ENCODE data around the gene HDAC11.

DNA sequence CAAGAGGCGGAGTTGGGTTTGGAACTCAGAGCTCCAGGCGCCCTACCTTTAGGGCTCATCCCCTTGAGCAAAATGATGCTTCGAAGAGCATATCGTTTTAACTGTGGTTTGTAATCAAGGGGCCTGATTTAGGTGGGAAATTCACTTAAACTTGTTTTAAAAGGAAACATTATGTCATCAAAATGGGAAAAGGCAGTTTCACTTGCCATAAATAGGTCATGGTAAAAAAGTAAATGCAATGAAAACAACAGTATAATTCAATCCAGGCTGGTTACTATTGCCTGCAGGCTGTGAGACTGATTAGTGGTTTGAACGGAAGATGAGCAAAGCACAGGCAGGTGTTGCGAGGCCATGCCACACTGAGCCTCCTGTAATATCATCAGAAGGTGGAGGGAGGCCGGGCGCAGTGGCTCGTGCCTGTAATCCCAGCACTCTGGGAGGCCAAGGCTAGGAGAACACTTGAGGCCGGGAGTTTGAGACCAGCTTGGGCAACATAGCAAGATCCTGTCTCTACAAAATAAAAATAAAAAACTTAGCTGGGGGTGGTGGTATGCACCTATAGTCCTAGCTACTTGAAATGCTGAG is 2.1 kb downstream of the HDAC11 start:
- TF ChIP-seq, protein P1, sequence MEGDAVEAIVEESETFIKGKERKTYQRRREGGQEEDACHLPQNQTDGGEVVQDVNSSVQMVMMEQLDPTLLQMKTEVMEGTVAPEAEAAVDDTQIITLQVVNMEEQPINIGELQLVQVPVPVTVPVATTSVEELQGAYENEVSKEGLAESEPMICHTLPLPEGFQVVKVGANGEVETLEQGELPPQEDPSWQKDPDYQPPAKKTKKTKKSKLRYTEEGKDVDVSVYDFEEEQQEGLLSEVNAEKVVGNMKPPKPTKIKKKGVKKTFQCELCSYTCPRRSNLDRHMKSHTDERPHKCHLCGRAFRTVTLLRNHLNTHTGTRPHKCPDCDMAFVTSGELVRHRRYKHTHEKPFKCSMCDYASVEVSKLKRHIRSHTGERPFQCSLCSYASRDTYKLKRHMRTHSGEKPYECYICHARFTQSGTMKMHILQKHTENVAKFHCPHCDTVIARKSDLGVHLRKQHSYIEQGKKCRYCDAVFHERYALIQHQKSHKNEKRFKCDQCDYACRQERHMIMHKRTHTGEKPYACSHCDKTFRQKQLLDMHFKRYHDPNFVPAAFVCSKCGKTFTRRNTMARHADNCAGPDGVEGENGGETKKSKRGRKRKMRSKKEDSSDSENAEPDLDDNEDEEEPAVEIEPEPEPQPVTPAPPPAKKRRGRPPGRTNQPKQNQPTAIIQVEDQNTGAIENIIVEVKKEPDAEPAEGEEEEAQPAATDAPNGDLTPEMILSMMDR (IDR thresholded peaks at IDR 0.05), result no peak
- TF ChIP-seq POLR2AphosphoS5 (IDR thresholded peaks at IDR 0.05) (no peak), POLR2A (IDR thresholded peaks at IDR 0.05; ENCODE audit: low read depth) (no peak), EP300 (IDR thresholded peaks at IDR 0.05) (no peak)
